ENCODE measurements around the gene CHD5.

Gene CHD5

GRCh38 chr1:6059866-6060265 is 120.3 kb downstream of the CHD5 start:
- DNase-seq (ENCODE audit: low spot score) = no peak

DNA sequence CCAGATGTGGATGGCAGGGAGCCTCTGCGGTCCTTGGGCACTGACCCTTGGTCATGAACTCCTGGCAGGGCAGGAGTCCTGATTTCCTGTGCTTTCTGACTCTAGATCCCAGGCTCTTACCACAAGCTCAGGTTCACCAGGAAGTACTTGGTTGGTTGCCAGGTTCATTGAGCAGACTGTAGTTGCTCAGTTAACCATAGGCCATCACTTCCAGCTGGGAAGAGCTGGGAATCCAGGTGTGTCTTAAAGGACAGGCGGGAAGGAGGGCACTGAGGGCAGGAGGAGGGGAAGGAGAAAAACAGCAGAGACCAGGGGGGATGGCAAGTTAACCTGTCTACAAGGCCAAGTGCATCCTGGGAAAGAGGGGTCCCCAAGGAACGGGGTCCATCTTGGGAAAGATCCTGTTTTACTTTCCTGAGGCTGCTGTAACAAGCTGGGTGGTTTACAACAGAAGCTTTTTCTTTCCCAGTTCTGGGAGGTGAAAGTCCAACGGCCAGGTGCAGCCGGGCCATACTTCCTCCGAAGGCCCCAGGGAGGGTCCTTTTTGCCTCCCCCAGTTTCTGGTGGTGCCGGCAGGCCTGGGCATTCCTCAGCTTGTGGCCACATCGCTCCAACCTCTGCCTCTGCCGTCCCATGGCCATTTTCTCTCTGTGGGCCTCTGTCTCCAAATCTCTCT is 122.8 kb downstream of the CHD5 start:
- no peak for DNase-seq (ENCODE audit: low spot score)

DNA sequence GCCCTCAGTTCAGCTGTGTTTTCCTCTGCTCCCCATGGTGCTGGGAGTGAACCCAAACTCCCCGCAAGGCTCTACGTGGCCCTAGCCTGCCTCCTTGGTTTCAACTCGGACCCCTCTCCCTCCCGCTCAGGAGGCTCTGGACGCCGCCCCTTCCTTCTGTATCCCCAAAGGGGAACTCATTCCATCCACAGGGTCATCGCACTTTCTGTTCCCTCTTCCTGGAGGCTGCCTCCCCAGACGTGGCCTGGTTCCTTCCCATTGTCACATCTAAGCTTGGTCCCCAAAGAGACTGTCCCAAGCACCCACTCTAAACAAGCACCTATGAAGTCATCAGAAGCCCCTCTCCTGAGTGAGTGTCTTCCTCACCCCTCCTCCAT is 123.6 kb downstream of the CHD5 start:
- DNase-seq (ENCODE audit: low spot score) = no peak

DNA sequence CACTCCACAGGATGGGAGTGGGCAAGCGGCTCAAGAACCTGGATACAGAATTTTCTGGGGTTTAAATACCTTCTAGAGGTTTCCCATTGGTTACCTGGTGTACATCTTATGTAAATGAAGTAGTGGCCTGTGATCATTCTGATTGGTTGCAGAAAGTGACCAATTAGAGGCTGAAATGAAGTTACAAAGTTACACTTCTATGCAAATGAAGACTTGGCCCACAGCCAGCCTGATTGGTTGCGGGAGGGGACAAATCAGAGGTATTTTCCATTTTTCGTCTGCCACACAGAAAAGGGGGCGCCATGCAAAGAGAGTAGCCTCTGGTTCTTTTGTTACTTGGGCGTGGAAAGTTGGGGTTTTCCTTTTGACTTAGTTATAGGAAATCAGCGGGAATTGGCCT is 125.5 kb downstream of the CHD5 start:
- no peak for DNase-seq (ENCODE audit: low spot score)

DNA sequence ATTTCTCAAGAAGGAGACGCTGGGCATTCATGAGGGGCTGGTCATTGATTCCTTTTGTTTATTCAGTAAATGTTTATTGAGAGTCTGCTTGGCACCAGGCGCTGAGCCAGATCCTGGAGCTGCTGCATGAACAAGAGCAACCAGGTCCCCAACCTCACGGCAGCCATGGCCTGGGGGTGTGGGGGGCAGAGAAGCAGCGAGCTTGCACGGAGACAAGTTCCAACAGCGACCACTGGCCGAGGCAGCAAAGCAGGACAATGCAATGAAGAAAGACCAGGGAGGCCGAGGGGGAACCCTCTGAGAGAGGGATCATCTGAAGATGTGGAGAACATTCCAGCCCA is 126.9 kb downstream of the CHD5 start:
- no peak for DNase-seq (ENCODE audit: low spot score)

DNA sequence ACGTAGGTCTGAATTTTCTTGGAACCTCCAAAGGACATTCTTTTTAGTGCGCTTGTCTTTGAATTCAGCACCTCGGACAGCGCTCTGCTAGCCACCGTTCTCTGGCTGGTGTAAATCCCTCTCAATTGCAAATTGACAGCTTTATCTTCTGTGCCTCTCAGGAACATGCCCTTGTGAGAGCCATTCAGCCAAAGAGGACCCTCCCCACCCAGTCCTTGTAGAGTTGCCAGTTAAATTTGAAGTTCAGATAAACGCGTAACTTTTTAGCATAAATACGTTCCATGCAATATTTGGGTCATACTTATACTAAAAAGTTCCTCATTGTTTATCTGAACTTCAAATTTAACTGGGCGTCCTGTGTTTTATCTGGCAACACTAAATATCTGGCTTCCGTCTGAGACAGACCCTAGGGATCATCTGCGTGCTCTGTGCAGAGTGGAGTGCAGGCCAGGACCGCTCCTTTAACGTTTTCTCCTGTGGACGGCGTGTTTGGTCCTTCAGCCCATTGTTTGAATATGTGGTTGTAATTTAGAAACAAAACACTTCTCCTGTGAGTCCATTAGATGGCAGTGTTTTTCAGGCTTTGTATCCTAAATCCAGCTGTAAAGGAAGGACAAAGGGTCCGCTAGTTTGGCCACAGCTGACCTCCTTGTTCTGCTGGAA is 127.4 kb downstream of the CHD5 start:
- DNase-seq (ENCODE audit: low spot score) = peak; percentile 84
